NCI-H2196 treated with DMSO at 0.1 percent for 48 hours (cell line): ENCODE data around the gene PTPN6.
A peak's percentile ranks its signal among the peaks of the same experiment; 100 is the strongest.

ENCODE experiments used
- DNase-seq: peaks from one replicate; lab custom pipeline; 2025; ENCODE audit not compliant: unreplicated experiment; lab: John Stamatoyannopoulos, UW

PTPN6 gene

DNA sequence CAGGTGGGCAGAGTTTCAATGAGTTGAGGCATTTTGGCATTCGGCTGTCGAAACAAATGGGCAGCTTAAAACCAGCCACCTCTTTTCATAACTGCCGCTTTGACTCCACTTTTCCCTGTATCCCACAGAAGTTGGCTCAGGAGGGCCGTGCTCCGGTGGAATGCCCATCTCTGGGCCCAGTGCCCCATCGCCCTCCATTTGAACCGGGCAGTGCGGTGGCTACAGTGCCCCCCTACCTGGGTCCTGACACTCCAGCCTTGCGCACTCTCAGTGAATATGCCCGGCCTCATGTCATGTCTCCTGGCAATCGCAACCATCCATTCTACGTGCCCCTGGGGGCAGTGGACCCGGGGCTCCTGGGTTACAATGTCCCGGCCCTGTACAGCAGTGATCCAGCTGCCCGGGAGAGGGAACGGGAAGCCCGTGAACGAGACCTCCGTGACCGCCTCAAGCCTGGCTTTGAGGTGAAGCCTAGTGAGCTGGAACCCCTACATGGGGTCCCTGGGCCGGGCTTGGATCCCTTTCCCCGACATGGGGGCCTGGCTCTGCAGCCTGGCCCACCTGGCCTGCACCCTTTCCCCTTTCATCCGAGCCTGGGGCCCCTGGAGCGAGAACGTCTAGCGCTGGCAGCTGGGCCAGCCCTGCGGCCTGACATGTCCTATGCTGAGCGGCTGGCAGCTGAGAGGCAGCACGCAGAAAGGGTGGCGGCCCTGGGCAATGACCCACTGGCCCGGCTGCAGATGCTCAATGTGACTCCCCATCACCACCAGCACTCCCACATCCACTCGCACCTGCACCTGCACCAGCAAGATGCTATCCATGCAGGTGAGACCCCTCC lies 12.6 kb upstream of the PTPN6 start:
- no peak for DNase-seq

DNA sequence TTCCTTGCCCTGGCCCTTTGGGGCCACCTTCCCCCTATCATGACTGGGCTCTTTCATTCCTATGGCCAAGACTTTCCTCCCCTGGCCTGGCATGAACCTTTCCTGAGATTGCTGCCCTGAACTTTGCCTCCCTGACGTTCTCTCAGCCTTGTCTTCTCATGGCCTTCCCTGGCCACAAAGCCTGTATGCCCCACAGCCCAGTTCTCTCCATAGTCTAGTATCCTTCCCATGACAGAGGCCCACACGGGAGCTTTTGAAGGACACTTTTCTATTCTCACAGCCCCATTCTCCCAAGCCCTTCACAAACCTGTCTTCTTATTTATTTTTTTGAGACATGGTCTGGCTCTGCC lies 12.0 kb upstream of the PTPN6 start:
- DNase-seq: no peak

GRCh38 chr12:6941267-6941666 lies 9.9 kb upstream of the PTPN6 start:
- DNase-seq: no peak

- DNase-seq: no peak
These were observed 9.4 kb upstream of the PTPN6 start for GRCh38 chr12:6941782-6942181.

- DNase-seq: no peak
These were observed 8.9 kb upstream of the PTPN6 start for GRCh38 chr12:6942331-6942665.

DNA sequence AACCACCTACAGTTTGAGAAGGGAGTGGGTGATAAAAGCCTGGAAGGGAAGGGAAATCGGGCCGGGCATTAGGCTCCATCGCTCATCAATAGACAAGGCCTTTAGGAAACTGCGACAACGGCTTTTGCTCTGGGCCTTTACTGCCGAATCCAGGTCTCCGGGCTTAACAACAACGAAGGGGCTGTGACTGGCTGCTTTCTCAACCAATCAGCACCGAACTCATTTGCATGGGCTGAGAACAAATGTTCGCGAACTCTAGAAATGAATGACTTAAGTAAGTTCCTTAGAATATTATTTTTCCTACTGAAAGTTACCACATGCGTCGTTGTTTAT lies 7.8 kb upstream of the PTPN6 start:
- peak; percentile 20 for DNase-seq

- peak; percentile 18 for DNase-seq
These were observed 7.3 kb upstream of the PTPN6 start, which contains the start of the genes C12orf57 and RNU7-1 for GRCh38 chr12:6943722-6944380. C12orf57 (plus strand) TSS chr12:6944022; CDS start chr12:6944122, 100 bp downstream. RNU7-1 (plus strand) TSS chr12:6943816.

- peak; percentile 75 for DNase-seq
These were observed 6.6 kb upstream of the PTPN6 start for GRCh38 chr12:6944381-6945186.

DNA sequence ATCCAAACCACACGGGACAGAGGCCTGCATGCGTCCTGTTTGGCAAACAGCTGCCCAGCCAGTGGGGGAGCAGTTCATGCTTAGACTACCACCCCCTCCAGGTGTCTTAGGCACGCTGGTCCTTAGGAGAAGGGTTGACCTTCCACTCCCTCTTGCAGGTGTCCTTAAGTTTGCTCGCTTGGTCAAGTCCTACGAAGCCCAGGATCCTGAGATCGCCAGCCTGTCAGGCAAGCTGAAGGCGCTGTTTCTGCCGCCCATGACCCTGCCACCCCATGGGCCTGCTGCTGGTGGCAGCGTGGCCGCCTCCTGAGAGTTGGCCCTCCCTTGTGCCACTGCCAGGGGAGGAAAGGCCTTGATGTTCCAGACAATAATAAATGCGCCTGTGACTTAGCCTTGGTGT lies 5.5 kb upstream of the PTPN6 start:
- no peak for DNase-seq

GRCh38 chr12:6946033-6946919 lies 4.9 kb upstream of the PTPN6 start:
- peak; percentile 80 for DNase-seq

DNA sequence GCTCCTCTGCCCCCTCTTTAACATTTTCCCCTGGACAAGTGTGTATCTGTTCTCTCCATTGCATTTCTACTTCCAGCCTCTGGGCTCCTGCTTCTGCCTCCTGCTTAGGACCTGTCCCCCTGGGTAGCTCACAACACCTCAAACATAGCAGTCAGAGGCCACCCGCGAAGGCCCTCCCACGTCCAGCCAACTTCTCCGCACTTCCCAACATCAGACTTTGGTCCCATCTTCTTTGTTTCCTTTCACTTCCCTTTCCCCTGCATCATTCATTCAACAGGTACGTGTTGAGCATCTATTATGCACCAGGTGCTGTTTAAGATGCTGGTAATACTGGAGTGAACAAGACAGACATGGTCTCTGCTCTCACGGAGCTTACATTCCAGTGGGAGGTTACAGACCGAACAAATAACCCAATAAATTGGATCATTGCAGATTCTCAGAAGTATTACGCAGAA lies 4.2 kb upstream of the PTPN6 start:
- no peak for DNase-seq

DNA sequence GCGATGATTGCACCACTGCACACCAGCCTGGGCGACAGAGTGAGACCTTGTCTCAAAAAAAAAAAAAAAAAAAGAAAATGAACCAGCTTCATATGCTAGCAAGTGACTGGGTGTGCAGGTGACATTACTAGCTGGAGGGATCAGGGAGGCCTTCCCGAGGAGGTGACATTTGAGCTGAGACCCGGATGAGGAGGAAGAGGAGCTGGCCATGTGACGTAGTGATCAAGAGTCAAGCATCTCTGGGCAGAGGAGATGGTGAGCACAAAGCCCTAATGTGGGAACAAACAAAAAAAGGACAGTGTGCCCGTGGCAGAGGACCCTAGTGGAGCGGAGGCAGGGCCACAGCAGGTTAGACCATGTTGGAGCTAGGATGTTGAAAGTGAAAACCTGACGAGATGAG lies 3.5 kb upstream of the PTPN6 start:
- no peak for DNase-seq

- DNase-seq: no peak
These were observed 2.1 kb upstream of the PTPN6 start for GRCh38 chr12:6948873-6949594.

- DNase-seq: no peak
These were observed 755 bp upstream of the PTPN6 start for GRCh38 chr12:6950401-6950801.

DNA sequence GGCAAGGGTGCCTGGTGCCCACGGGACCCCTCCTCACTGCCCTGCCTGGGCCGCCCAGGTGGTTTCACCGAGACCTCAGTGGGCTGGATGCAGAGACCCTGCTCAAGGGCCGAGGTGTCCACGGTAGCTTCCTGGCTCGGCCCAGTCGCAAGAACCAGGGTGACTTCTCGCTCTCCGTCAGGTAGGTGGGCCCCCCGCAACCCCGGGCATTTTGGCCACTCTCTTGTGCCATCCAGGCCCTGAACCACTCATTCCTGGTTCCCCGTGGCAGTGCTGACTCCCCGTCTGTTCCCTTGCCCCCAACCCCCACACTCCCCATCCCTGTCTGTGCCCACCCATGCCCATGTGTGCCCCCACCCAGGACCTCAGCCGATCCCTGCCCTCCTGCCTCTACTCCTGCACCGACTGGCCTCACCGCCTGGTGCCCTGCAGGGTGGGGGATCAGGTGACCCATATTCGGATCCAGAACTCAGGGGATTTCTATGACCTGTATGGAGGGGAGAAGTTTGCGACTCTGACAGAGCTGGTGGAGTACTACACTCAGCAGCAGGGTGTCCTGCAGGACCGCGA lies 480 bp downstream of the PTPN6 start:
- no peak for DNase-seq

DNA sequence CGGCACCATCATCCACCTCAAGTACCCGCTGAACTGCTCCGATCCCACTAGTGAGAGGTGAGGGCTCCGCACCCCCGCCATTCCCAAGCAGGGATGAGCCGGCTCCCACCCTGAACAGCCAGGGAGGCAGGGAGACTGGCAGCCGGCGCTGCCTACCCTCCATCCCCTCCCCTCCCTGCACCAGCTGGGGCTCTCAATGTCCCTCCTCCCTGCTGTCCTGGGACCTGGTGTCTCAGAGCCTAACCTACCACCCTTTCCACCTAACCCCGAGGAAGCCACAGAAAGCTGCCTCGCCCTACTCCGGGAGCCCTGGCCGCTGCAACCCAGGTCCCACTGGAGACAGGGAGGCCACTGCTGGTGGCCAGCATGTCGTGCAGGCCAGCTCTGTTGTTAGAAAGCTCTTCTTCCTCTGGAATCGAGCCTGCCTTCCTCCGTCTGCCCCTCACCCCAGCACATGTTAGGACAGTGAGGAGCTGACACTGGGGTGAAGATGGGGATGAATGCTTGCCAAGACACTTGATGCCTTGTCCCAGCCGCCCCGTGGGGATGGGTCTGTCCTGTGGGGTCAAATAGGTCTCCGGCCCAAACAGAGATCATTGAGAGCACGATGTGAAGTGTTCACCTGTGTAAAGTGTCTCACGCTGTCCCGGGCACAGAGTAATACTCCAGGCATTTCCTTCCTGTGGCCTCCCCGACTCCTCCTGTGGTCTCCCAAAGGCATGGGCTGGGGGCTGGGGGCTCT lies 1.1 kb downstream of the PTPN6 start:
- DNase-seq: no peak

DNA sequence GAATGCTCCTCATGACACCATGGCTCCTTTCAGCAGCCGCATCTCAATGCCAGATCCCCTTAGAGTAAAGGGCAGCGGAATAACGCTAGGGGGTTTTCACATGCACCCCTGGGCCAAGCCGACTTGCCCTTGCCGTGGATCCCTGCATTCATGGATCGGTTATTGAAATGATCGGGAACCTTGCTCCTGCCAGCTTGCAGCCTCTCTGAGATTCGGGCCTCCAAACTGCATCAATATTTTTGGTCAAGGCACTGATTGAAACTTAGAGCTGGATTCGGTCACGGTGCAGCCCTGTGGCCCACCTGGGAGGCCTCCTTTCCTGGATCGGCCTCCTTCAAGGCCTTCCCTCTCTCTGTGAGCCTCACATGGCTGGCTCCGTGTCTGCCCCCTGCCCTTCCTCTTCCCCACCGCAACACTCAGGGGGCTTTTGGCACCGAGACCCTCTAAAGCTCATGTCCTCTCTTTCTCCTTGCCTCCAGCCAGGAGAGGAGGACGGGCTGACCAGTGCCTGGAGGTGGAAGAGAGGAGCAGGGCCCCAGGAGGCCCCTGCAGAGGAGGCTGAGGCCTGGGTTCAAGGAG lies 1.8 kb downstream of the PTPN6 start:
- no peak for DNase-seq

GRCh38 chr12:6953442-6954315 lies 2.5 kb downstream of the PTPN6 start:
- DNase-seq: no peak
